ENCODE results near the gene CYFIP1.

DNA sequence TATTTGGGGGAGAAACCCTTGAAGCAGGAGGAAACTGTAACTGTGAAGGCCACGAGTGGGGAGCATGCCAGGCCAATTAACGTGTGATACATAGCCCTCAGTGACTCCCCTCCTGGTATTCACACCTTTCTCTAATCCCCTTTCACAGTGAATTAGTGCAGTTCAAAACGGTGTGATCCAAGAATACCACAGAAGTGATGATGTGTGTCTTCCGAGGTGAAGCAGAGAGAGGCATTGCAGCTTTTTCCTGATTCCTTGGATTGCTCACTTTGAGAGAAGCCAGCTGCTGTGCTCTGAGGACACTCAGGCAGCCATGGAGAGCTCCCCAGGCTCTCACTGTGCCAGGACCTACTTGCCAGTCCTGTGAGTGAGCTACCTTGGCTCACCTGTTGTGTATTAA, 124.4 kb downstream of the CYFIP1 start:
- TF ChIP-seq, protein P1, sequence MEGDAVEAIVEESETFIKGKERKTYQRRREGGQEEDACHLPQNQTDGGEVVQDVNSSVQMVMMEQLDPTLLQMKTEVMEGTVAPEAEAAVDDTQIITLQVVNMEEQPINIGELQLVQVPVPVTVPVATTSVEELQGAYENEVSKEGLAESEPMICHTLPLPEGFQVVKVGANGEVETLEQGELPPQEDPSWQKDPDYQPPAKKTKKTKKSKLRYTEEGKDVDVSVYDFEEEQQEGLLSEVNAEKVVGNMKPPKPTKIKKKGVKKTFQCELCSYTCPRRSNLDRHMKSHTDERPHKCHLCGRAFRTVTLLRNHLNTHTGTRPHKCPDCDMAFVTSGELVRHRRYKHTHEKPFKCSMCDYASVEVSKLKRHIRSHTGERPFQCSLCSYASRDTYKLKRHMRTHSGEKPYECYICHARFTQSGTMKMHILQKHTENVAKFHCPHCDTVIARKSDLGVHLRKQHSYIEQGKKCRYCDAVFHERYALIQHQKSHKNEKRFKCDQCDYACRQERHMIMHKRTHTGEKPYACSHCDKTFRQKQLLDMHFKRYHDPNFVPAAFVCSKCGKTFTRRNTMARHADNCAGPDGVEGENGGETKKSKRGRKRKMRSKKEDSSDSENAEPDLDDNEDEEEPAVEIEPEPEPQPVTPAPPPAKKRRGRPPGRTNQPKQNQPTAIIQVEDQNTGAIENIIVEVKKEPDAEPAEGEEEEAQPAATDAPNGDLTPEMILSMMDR (IDR thresholded peaks at IDR 0.05): no peak
- no peak for TF ChIP-seq POLR2A (IDR thresholded peaks at IDR 0.05)

Data from testis (tissue), 2 donors.